BE2C (cell line): Measurements from ENCODE around the gene LGI4.
A peak's percentile ranks its signal among the peaks of the same experiment; 100 is the strongest.

Source experiments
- DNase-seq: peaks from one replicate; pipeline ENCODE4 v3.0.0-alpha.2; 2020
- H3K27me3 ChIP-seq: fragments of 250-450 bp; sonication (Bioruptor Pico); 2 replicates; pipeline ENCODE4 v1.5.1; 2020; ENCODE audit warnings: mild to moderate bottlenecking
- H3K36me3 ChIP-seq: fragments of 250-450 bp; sonication (Bioruptor Pico); 2 replicates; pipeline ENCODE4 v1.5.1; 2020; ENCODE audit warnings: mild to moderate bottlenecking
- H3K4me1 ChIP-seq: fragments of 250-450 bp; sonication (Bioruptor Pico); 2 replicates; pipeline ENCODE4 v1.5.1; 2020
- H3K4me3 ChIP-seq: 2 replicates; pipeline ENCODE4 v1.5.1; 2011; ENCODE audit warnings: low read depth, low read length
- H3K9me3 ChIP-seq: fragments of 250-450 bp; sonication (Bioruptor Pico); 2 replicates; pipeline ENCODE4 v1.5.1; 2020
- TF ChIP-seq, protein P1 (sequence below): IDR thresholded peaks from 2 replicates; pipeline ENCODE4 v1.5.1; 2012; ENCODE audit warnings: mild to moderate bottlenecking, low read depth, low read length

The LGI4 gene

DNA sequence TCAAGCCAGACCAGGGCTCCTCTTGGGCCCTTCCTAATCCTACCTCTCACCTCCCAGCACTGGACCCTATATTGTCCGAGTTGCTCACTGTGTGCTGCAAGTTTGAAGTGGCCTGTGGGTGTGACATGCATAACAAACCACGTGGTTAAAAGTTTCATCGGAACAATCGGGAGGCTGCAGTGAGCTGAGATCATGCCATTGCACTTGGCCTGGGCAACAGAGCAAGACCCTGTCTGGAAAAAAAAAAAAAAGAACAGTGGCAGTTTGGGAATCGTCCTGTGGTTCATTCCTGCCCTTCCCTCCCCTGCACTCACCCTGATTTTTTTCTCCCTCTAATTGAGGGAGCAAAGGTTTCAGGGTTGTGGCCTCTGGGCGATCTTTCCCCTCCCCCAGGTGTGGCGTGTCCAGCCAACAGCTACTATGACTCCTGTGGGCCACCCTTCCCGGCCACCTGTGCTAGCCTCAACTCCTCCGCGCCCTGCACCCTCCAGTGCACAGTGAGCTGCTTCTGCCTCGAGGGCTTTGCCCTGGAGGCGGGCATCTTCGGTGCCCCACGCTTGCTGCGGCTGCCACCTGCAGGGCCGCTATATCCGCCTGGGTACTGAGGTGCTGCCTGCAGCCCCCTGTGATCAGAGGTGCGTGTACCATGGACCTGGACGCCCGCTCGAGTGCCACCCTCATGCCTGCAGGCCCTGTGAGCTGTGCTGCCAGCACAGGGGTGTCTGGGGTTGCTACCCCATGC is 35.5 kb downstream of the LGI4 start:
- TF ChIP-seq, protein P1, sequence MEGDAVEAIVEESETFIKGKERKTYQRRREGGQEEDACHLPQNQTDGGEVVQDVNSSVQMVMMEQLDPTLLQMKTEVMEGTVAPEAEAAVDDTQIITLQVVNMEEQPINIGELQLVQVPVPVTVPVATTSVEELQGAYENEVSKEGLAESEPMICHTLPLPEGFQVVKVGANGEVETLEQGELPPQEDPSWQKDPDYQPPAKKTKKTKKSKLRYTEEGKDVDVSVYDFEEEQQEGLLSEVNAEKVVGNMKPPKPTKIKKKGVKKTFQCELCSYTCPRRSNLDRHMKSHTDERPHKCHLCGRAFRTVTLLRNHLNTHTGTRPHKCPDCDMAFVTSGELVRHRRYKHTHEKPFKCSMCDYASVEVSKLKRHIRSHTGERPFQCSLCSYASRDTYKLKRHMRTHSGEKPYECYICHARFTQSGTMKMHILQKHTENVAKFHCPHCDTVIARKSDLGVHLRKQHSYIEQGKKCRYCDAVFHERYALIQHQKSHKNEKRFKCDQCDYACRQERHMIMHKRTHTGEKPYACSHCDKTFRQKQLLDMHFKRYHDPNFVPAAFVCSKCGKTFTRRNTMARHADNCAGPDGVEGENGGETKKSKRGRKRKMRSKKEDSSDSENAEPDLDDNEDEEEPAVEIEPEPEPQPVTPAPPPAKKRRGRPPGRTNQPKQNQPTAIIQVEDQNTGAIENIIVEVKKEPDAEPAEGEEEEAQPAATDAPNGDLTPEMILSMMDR = no peak
- no peak for DNase-seq
- H3K4me1 ChIP-seq = no peaks in the 10 kb centered on the region
- H3K27me3 ChIP-seq = no peaks in the 10 kb centered on the region
- no peak overlapping the region for H3K4me3 ChIP-seq
- H3K9me3 ChIP-seq = no peaks in the 10 kb centered on the region
- H3K36me3 ChIP-seq = no peaks in the 10 kb centered on the region

DNA sequence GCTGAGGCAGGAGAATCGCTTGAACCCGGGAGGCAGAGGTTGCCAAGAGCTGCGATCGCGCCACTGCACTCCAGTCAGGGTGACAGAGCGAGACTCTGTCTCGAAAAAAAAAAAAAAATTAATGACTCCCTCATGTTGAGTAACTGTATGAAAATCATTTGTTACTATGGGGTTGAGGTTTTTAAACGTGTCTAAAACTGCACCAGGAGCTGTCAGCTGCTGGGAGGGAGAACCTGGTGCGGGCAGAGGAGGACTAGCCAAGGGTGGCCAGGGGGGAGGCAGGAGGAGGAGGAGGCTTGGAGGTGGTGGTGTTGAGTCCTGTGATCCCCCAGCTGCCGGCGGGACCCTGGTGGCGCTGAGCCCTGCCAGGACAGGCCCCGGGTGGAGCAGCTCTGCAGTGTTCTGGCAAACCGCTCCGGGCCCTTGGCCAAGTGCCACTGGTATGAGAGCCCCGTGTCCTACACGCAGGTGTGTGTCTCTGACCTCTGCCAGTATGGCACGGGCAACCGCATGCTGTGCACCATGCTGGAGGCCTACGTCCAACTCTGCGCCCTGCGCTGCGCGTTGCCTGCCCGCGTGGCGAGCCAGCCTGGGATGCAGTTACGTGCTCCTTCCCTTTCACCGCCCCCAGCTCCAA is 36.3 kb downstream of the LGI4 start:
- TF ChIP-seq, protein P1 = no peak
- DNase-seq = peak; percentile 57
- no peaks in the 10 kb centered on the region for H3K4me1 ChIP-seq
- no peak overlapping the region for H3K4me3 ChIP-seq
- H3K27me3 ChIP-seq = no peaks in the 10 kb centered on the region
- H3K36me3 ChIP-seq = no peaks in the 10 kb centered on the region
- H3K9me3 ChIP-seq = no peaks in the 10 kb centered on the region

DNA sequence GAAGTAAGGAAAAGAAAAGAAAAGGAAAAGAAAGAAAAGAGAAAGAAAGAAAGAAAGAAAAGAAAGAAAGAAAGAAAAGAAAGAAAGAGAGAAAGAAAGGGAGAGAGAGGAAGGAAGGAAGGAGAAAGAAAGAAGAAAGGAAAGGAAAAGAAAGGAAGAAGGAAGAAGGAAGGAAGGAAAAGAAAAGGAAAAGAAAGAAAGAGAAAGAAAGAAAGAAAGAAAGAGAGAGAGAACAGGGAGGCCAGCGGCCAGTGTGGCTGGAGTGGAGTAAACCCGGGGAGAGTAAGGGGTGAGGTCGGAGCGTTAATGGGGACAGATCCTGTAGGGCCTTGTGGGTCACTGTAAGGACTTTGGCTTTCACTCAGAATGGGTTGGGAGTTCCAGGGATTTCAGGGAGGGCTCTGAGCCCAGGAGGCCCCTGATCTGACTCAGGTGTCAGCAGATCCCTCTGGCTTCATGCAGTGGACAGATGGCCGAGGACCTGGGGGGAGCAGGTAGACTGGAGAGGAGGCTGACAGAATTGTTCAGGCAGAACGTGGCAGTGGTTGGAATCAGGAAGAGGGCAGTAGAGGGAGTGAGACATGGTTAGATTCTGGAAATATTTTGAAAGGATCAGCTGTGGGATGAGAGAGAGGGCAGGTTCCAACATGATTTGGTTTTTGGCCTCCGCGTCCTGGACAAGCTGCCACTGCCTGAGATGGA is 39.0 kb downstream of the LGI4 start:
- H3K4me3 ChIP-seq = no peak overlapping the region
- peaks cover 5% of the 10 kb centered on the region; the same call in 1 of the 2 replicates for H3K4me1 ChIP-seq
- no peak for DNase-seq
- no peaks in the 10 kb centered on the region for H3K27me3 ChIP-seq
- H3K36me3 ChIP-seq = no peaks in the 10 kb centered on the region
- TF ChIP-seq, protein P1 = no peak
- no peaks in the 10 kb centered on the region for H3K9me3 ChIP-seq

DNA sequence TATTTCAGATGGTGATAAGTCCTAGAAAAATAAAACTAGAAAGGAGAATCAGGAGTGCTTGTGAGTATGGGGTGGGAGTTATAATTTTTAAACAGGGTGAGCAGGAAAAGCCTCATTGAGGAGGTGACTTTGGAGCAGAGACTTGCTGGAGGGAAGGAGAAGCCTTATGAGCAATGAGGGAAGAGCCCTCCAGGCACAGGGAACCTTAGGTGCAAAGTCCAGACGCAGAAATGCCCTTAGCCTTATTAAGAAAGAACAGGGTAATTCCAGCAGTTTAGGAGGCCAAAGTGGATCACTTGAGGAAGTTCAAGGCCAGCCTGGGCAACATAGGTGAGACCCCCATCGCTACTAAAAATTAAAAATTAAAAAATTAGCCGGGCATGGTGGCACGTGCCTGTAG is 40.2 kb downstream of the LGI4 start:
- Histone ChIP-seq H3K4me3 (no peak overlapping the region), H3K4me1 (peaks cover 5% of the 10 kb centered on the region; the same call in 1 of the 2 replicates), H3K9me3 (no peaks in the 10 kb centered on the region), H3K36me3 (no peaks in the 10 kb centered on the region), H3K27me3 (no peaks in the 10 kb centered on the region)
- TF ChIP-seq, protein P1 = no peak
- DNase-seq = no peak

DNA sequence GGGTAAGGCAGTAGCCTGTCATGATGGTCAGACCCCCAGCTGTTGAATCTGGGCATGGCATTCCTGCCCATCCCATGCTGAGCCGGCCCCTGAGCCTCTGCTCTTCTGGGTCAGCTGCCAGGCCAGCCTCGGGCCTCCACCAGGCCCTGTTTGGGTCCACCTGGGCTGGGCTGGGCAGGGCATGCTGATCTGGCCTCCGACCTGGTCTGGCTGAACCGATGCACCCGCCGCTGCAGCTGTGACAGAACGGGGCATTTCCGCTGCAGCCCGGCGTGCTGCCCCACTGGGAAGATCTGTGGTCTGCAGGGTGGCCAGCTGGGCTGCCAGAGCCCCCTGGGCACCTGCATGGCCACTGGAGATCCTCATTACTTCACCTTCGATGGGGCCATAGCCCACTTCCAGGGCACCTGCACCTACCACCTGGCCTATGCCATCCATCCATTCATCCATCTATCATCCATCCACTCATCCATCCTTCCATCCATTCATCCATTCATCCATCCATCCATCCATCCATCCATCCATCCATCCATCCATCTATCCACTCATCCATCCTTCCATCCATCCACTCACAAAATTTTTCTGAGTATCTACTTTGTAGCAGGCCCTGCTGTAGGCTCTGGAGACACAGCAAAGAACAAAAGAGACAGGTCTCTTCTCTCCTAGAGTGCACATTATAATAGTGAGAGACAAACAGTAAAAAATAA is 40.8 kb downstream of the LGI4 start:
- H3K27me3 ChIP-seq = no peaks in the 10 kb centered on the region
- no peaks in the 10 kb centered on the region for H3K36me3 ChIP-seq
- no peak for DNase-seq
- H3K4me3 ChIP-seq = no peak overlapping the region
- H3K9me3 ChIP-seq = no peaks in the 10 kb centered on the region
- TF ChIP-seq, protein P1 = no peak
- peaks cover 5% of the 10 kb centered on the region; the same call in 1 of the 2 replicates for H3K4me1 ChIP-seq
